GM18861 (cell line): ENCODE data around the gene ASB18.

Experiments
- ATAC-seq: cut with Tn5 transposase; IDR thresholded peaks from one replicate; pipeline ENCODE4 v1.9.1; 2021; ENCODE audit not compliant: unreplicated experiment

The ASB18 gene

DNA sequence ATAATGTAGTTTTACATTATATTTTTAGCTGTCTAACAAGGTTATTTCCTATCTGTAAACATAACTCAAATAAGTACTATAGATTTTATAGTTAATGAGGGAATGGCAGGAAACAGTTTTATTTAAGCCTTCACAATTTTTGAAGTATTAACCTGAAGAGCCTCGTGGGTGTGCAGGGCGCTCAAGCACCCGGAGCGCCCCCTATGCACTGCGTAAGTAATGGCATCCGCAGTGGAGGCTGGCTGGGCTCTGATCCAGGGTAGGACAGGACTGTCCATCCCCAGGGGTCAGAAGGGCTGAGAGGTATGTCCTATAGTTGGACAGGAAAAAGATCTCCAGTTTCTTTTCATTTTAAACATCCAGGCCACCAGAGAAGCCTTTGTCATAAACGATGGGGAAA lies 87.8 kb downstream of the ASB18 start:
- ATAC-seq: no peak

DNA sequence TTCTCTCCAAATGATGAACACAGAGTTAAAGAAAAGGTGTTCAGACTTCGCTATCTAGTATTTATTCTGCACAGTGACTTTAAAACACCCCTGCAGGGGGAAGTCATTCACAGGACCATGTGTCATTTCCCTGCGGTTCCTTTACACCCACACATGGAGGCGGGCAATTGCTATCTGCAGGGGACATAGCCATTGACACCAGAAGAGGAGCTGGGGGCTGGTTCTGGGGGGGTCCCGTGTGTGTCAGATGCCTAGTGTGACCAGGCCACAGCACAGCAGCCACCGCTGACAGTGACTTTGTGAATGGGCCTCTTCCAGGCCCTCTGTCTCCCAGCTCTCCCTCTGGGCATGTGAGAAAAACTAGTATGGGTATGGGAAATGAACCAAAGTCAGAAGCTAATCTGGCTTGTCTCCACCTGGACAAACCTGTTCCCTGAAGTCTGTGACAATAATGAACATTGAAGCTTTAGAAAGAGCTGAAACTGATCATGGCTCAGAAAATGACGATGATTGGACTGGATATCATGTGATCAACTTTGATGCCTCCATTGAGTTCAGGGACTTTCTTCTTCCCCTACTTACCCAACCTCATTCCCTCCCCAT lies 88.6 kb downstream of the ASB18 start:
- no peak for ATAC-seq

DNA sequence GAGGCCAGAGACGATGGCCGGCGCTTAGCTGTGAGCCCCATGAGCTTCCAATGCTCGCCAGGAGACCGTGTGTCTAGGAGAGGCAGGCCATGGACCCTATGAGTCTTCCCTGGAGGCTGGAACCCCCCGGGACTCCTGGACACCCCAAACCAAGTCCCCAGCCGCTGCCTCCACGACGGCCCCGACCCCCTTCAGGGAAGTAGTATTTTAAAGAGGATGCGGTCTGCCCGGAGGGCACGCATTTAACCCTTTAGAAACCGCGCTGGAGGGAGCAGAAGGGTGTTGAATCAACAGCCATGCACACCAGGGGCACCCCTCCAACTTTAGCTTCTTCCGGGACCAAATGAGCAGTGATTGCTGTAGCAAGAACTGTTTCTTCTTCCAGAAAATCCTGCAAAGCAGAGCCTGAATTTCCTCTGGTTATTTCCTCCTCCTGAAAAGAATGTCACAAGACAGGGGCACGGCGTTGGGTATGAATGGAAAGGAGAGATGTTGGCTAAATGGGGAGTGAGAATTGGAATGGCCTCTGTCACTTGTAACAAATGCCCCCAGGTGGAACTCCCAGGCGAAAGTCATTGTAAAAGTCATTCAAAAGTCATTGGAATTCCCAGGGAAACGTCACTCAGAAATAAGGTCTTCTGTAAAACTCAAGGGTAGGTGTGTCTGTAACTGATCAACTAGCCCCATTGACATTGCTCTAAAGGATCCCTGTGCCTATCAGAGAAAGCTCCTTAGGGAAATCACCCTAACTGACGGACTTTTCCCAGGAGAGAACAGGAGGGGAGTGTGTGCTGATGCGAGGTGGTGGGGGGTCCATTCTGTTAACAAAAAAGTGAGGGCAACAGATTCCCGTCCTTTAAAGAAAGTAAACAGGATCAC lies 90.2 kb downstream of the ASB18 start:
- ATAC-seq: no peak

DNA sequence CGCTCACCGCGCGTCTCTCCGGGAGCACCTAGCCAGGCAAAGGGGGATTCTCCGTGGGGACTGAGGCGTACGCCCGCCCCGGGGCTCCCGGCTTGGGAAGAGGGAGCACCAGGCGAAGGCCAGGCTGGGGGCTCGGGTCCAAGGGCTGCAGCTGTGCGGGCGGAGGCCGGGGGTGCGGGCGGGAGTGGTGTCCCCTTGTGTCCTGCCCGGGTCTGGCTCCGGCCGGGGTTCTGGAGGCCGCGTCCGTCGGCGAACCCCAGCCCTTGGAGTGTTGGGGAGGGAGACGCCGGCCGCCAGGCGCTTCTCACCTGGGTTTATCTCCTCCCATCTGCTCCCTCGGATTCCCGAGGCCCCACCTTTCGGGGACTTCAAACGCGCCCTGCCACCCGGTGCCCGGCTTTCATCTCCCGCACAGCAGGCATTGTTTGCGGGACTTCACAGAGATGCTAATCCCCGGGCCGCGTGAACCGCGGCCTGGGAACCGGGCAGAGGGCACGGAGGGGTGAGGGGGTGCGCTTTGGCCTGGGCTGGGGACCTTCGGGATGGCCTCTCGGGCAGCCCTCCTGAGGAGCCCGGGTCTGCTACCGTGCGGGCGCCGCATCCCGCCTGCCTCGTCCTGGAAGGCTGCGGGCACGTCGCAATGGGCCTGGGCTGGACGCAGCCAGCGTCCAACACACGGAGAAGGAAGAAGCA lies 91.0 kb downstream of the ASB18 start:
- ATAC-seq: no peak

DNA sequence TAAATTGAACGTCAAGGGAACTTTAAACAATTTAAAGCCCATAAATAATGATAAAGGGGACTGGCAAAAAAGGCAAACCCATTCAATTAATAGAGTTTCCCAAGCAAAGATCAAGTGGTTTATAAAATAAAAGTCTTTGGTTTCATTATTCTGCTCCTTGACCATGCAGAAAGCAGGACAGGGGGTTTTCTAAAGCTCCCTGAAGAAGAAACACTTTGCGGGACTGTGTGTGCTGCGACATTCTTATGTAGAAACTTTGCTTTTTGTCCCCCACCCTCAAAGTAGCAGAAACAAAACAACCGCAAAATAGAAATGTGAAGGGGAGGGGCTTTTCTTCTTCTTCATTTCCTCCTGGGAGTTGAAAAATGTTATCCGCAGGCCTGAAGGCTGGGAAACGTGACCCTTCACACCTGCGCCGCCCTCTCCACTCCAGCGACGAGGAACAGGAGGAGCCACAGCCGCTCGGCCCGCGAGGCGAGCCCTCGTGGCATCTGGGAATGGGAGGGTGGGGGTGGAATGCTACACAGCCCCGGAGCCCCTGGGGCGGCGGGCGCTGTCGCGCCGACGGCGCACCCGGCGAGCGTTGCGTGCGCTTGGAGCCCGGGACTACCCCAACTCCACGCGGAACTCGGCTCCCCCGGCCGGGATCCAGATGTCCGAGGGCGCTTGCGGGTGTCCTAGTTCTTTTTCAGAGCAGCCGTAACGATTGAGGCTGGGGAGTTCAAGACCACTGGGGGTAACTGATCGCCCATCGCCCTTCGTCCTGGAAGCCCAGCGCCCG lies 91.8 kb downstream of the ASB18 start:
- no peak for ATAC-seq

DNA sequence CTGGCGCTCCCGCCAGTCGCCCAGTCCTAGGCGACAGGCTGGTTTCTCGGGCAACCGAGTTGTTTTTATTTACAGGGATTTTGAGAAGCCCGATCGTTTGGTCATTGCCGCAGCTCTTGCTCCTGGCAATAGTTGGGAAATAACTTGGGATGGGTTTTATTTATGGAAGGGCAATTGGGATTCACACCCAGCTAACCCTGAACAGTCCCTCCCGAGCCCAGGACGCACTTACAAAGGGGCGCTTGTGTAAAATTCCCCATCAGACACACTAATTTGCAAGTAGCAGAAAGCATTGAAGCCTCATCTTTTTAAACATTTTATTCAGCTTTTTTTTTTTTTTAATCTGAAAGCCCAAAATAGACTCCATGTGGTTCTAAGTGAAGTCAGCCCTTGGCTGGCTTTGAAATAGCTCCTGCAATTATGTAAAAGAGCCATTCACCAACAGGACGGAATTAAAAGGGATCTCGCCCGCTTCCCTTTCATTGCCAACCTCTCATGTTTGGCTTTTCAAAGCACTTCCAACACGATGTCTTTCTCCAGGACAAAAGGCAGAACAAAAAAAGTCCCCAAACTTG lies 92.4 kb downstream of the ASB18 start:
- ATAC-seq: no peak

DNA sequence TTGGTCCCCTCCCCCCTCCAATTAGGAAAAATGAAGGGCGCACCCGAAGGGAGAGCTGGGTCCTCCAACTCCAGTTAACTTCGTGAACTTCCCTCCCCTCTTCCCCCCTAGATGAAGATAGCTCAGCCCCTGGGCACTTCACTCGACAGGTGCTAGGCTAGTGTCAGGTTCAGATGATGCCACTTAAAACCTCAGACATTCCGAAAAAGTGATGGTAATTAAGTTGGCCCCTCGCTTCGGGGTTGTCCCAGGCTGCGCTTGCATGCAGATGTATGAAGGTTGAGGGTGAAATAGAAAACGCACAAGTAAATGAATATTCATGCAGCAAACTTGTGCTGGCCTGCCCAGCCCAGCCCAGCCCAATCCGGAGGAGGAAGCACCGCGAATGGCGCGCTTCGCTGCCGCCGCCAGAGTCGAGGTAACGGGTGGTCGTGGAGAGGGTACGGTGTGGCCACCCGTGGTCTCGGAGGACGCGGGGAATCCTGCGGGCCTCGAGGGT lies 93.0 kb downstream of the ASB18 start:
- no peak for ATAC-seq

DNA sequence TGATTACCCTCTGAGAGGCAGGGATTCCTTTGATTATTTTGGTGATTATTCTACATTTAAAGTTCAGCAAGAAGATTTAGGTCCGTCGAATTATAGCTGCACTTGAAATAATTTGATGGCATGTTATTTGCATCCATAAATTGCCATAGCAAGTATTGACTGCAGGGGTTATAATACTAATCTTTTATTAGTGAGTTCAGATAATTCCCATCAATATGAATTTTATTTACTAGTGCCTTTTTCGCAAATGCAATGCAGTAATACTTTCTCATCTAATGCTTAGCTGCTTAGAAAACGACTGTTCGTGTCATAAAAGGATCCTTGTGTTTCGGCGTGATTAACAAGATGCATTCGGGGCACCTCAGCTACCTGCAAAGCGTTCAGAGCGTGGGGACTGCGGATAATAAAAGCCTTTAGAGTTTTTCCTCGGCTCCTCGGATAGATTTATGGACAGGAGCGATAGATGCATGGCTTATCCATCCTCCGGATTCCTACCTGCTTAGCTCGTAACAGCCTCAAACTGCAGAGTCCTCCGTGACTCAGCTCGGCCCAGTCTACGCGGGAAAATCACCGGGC lies 93.5 kb downstream of the ASB18 start:
- no peak for ATAC-seq

DNA sequence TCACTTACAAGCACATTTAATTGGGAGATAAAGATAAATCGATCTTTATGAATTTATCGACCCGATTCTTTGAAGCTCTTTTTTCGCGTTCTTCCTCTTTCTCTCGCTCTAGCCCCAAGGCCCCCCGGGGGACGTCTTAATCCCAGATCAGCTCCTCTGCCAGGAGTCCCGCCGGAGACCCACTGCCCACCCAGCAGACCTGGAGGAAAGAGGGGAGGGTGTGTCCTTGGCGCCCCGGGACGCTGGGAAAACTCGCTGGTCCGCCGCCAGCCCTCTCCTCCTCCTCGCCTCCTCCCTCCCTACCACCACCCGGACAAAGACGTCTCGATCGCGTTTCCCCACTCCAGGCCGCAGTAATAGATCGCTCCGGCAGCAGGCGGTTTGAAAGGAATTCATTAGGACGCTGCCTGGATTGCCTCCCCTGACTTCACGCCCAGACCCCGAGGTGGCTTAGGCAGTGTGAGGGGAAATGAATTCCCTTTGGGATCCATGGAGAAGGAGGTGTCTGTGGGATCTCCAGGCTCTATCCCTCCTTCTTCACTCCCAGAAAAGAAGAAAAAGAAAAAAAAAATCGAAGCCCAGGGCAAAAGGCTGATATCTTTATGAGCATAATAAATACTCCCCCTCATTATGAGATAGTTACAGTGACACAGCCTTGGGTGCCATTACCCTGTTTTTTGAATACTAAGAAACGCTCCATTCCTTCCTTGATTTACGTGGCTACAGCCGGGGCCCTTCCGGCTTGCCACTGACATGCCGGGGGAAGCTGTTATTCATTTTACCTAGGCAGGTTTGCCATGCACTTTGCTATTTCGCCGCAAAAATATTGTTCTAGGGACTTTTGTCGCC lies 94.2 kb downstream of the ASB18 start:
- ATAC-seq: no peak

DNA sequence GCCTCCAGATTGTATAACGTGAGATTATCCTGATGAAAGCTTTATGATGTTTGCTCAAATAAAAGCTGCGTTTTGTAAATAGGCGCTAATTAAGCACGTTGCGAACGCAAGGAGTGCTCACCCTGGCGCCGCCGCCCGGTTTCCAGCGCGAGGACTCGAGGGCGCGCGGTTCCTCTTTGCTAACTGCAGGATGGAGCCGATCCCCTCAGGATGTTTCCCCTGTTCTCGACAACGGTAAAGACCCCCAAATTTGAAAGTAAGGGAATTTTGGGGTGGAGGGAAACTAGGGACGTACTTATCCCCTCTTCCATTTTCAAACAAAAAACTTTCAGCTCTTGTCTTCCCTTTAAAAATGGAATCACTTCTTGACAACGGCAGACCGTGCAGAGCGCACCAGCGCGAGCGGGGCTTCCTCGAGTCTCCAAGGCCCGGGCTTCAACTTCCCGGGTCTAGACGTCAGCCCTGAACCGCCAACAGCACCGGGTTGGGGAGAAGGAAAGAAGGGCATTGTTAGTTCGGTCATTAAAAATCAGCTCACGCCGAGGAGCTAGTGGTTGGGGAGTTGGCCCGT lies 95.0 kb downstream of the ASB18 start:
- ATAC-seq: no peak

DNA sequence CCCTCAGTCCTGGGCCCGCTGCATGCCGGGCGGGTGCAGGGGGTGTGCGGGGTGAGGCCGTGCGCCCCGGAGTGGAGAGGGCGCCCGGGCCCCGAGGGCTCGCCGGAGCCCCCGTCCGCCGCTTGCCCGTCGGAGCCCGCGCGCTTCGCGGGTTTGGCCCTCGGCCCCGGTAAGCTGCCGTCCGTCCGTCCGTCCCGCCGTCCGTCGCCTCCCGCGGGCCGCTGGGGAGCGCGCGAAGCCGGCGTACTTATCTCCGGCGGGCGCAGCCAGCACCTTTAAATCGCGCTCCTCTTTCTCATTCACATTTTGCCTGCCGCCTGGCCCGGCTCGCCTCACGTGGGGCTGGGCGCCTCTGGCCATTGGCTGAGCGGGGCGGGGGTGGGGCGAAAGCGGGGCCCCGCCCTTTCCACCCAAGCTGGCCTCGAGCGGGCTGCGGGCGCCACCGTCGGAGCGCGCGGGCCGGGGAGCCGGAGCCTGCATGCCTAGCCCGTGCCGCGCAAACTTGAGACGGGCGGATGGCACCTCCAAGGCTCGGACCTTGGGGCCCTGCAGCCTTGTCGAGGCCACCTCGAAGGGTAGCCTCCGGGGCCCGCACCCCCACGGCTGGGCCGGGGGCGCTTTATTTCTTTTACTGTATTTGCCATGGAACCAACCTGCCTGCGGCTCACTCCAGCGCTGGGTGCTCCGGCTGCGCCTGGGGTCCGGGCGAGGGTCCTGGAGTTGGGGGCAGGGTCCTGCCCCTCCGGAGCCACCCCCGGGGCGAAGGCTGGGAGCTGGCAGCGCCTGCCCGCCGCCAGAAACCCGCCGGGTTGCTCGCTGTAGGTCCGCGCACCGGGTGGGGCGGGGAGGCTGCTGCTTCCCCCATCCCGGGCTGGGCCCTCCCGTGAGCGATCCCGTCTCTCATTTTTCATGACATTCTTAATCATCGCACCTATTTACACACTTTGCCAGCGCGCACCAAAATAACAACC lies 95.8 kb downstream of the ASB18 start, which contains the start of gene GBX2:
TSS of gene GBX2 (minus strand) at position 277 of the 971 bp plus-strand sequence. CDS start 415 bp downstream, outside the sequence.
- ATAC-seq: no peak

DNA sequence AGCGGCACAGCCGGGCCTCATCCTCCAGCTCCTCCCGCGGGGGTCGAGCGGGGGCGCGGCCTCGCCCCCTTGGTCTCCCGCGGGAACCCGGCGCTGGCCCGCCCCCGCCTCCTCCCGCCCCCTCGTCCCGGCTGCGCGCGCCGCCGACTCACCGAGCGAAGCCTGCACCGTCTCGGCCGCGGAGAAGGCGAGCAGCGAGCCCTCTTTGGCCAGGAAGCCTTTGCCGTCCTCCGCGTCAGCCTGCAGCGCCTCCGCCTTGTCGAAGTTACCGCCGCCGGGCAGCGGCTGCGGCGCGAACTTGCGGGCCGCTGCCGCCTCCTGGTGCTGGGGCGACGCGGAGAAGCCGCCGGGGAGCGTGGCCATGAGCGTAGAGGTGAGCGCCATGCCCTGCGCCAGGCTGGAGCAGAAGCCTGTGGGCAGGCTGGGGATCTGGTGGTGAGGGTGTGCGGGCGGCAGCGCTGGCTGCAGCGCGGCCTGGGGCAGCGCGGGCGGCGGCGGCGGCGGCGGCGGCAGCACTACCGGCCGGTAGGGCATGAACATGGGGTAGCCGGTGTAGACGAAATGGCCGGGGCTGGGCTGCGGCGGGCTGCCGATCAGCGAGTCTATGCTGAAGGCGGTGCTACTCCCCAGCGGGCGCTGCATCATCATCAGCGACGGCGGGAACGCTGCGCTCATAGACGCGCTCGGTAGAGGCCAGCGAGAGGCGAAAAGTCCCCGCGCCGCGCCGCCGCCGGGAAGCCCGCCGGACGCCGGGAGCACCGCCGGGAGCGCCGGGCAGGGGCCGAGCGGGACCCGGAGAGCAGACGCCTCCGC lies 96.7 kb downstream of the ASB18 start:
- ATAC-seq: no peak

DNA sequence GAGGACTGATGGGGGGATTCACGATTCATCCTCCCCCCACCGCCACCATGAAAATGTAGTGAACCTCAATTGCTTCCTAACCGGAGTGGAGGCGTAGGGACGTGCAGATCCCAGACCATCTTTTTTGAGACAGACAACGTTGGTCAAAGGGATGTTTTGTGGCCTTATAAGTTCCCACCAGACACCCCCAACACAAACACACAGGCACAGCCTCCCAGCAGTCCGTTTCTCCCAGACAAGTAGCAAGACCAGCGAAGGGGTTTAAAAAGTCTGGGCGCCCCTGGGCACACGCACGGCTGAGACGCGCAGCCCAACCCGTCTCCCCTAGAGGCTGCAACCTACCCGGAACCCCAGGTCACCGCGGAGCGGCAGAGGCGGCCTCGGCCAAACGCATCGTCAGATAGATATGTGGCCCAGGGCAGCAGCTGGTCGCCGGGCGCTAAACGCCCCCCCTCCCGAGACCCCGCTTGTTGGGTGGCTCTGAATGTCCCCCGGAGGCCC lies 97.4 kb downstream of the ASB18 start:
- ATAC-seq: no peak

DNA sequence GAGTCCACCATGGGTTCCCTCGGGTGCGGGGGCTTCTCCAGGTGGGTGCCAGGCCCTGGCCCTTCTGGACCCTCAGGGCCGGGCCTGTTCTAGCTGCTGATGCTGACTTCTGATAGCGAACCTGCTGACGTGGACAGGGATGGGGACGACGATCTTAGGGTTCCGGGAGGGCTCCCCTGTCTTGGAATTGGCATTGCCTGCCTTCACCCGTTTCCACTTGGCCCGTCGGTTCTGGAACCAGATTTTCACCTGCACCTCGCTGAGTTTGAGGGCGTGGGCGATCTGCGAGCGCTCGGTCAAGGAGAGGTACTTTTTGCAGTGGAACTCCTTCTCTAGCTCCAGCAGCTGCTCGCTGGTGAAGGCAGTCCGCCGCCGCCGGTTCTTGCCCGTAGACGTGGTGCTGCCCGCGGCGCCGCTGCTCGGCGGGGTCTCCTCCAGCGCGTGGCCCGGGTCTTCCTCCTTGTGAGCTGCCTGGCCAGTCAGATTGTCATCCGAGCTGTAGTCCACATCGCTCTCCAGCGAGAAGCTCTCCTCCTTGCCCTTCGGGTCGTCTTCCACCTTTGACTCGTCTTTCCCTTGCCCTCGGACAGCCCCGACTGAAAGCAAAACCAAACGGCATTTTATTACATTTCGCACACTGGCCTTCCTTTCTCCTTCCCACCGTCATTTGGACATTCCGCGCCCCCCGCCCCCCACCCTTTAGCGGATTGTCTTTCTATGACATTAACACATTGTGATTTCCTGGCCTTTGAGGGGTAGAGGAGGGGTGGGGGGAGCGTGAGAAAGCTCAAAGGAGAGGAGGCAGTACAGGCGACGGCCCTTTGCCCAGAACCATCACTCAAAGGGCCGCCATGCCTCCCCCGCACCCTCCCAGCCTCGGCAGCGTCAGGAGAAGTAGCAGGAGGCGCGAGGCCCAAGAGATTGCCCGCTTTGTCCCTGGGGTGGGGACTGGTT lies 98.1 kb downstream of the ASB18 start:
- ATAC-seq: no peak

DNA sequence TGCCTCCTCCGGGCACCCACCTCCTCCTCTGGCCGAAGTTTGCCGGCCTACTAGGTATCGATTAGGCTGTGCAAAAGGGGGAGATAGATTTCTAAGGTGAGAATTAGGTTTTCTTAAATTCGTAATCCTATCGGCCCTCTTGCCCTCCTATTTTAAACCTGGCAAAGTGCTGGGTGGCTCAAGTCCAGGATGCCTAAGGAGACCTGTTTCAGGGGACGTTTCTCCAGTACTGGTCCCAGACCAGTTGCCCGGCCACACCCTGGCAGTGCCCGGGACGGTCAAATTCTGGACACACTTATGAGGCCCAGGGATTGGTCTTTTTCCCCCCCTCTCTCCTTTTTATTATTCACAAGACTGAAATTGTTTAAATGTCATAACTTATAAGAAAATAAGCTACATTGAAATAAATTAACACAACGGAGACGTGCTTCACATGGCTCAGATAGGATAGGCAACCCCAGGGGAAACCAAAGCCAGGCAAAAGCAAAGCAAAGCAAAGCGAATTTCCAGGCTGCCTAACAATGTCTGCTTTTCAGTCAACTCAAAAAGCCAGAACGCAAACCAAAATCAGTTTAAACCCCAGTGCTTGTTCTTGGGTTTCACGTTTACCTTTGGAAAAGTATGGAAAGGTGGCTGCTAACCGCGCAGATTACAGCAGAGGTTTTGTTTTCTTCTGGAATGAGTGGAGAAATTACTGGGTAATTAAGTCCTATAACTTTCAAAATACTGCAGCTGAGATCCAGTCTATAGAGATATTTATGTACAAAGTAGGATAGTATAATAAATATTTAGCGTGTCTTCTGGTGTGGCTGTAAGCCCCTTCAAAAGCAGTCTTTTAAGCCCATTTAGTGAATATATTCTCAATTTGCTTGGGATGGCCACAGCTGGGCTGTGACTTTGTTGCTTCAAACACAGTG lies 99.0 kb downstream of the ASB18 start:
- ATAC-seq: no peak
